K562 treated with DMSO at 1 percent for 48 hours (cell line): ENCODE data around the gene ERCC6L2. TPM values are rescaled to one million over a fixed set of nuclear protein-coding genes. Genes with fewer than 3 reads are reported as not detected.

ENCODE experiments used
- total RNA-seq: library from RNA; unstranded; fragments of 300-600 nt; gene quantifications from 2 replicates; pipeline ENCODE4 v1.2.3, GENCODE V29; 2022; ENCODE audit warnings: low replicate concordance; ENCODE audit errors: extremely low read depth

ERCC6L2 gene, protein sequence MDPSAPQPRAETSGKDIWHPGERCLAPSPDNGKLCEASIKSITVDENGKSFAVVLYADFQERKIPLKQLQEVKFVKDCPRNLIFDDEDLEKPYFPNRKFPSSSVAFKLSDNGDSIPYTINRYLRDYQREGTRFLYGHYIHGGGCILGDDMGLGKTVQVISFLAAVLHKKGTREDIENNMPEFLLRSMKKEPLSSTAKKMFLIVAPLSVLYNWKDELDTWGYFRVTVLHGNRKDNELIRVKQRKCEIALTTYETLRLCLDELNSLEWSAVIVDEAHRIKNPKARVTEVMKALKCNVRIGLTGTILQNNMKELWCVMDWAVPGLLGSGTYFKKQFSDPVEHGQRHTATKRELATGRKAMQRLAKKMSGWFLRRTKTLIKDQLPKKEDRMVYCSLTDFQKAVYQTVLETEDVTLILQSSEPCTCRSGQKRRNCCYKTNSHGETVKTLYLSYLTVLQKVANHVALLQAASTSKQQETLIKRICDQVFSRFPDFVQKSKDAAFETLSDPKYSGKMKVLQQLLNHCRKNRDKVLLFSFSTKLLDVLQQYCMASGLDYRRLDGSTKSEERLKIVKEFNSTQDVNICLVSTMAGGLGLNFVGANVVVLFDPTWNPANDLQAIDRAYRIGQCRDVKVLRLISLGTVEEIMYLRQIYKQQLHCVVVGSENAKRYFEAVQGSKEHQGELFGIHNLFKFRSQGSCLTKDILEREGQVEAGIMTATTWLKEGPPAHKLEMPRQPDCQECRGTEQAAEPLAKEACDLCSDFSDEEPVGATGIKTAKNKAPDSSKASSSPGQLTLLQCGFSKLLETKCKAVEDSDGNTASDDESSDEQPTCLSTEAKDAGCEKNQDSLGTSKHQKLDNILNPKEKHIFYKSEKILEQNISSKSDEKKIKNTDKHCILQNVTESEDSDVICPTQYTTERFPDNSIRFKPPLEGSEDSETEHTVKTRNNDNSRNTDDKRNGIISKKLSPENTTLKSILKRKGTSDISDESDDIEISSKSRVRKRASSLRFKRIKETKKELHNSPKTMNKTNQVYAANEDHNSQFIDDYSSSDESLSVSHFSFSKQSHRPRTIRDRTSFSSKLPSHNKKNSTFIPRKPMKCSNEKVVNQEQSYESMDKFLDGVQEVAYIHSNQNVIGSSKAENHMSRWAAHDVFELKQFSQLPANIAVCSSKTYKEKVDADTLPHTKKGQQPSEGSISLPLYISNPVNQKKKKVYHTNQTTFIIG (N-terminal part only)
- not detected in 2 replicates for total RNA-seq

DNA sequence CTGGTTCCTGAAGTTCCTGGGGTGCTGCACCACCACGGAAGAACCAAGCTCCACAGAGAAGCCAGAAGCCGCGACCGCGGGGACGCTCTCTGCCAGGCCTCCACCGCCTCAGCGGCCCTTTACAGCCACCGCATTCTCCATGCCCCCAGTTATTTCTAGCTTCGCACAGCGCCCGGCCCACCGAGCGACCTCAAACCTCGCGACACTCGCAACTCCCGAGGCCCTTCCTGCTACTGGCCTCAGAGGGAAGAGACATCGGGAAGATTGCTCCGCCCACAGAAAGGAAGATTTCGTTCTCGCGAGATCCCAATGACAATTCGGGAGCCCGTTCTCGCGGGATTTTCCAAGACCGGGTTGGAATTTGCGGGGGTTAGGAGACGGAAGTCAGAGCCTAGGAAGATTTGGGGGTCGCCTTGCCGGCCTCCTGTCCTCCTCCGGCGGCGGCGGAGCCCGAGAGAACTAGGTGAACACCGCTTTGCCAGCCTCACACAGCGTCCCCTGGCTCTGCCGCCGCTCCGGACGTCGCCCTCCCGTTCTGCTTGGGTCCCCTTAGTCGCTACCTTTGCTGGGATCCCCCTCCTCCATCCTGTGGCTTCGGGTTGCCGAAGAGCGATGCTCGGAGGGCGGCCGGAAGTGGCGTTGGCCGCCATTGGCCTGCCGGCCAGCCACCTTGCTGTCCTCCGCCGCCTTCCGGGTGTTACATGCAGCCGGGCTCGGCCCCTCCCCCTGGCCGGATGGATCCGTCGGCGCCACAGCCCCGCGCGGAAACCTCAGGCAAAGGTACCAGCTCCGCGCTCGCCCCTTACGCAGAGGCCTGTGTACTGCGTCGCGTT, at the start of gene ERCC6L2:
Gene ERCC6L2, plus strand, starts transcription at position 387 of the 833 bp plus-strand sequence. Its CDS starts 348 bp downstream, at position 735.

